GM12874 (cell line): ENCODE results near the gene SSNA1.

Experiments
- TF ChIP-seq, protein P1 (sequence below): IDR thresholded peaks from 2 replicates; pipeline ENCODE4 v1.5.1; 2011; ENCODE audit warnings: low read depth, mild to moderate bottlenecking, control low read depth, low read length, moderate library complexity; ENCODE audit not compliant: insufficient read depth

SSNA1 gene

DNA sequence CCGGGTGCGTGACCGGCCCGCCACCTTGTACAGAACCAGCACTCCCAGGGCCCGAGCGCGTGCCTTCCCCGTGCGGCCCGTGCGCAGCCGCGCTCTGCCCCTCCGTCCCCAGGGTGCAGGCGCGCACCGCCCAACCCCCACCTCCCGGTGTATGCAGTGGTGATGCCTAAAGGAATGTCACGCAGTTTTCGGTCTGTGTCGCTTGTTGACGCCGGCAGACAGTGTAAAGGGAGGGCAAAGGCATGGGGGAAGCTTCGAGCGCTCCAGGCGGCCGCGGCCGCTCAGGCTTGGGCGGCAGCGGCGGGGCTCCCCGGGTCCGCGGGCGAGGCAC is 19.9 kb upstream of the SSNA1 start:
- TF ChIP-seq, protein P1, sequence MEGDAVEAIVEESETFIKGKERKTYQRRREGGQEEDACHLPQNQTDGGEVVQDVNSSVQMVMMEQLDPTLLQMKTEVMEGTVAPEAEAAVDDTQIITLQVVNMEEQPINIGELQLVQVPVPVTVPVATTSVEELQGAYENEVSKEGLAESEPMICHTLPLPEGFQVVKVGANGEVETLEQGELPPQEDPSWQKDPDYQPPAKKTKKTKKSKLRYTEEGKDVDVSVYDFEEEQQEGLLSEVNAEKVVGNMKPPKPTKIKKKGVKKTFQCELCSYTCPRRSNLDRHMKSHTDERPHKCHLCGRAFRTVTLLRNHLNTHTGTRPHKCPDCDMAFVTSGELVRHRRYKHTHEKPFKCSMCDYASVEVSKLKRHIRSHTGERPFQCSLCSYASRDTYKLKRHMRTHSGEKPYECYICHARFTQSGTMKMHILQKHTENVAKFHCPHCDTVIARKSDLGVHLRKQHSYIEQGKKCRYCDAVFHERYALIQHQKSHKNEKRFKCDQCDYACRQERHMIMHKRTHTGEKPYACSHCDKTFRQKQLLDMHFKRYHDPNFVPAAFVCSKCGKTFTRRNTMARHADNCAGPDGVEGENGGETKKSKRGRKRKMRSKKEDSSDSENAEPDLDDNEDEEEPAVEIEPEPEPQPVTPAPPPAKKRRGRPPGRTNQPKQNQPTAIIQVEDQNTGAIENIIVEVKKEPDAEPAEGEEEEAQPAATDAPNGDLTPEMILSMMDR = no peak

DNA sequence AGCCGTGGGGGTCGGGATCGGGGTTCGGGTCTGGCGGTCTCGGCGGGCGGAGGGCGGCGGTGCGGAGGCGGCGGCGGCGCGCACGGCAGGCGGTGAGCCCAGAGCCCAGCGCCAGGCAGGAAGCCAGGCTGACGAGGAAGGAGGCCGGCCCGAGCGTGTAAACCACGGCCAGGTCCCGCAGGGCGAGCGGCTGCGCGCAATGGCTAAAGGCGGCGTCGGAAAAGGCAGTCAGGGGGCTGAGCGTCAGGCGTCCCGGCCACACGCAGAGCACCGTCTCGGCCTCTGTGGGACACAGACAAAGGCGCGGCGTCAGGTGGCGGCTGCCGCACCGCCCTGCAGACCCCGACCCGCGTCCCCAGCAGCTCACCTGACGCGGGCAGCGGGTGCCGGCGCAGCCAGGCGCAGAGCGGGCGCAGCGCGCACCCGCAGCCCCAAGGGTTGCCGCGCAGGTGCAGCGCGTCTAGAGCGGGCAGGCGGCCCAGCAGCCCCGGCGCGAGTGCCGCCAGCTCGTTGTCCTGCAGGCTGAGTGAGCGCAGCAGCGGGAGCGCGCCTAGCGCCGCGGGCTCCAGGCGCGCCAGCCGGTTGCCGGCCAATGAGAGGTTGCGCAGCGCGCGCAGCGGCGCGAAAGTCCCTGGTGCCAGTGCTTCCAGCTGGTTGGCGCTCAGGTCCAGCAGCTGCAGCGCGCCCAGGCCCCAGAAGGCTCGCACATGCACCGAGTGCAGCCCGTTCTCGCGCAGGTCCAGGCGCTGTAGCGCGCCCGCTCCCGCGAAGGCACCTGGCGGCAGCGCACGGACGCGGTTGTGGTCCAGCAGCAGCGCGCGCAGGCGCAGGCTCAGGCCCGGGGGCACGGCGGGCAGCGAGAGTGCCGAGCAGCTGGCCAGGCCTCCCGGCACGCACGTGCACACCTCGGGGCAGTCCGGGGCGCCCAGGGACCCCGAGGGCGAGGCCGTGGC is 19.3 kb upstream of the SSNA1 start:
- TF ChIP-seq, protein P1 = no peak

DNA sequence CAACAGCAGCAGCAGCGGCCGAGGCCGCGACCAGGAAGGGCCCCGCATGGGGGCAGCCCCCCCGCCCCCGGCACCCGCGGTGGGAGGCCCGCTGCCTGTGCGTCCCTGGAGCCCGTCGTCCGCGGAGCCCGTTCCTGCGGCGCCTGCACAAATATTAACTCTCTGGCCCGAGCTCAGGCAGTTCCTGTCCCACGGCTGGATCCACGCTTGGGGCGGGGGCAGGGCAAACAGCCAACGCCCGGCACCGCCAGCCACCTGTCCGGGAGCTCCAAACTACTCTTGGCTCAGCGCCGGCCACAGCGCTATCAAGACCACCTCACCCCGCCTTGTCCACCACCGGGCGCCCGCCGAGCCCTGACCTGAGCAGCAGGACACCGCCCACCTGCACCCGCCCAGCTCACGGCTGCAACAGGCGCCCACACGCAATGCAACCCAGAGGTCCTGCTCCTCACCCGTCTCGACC is 18.5 kb upstream of the SSNA1 start, which contains the start of gene LRRC26:
Gene LRRC26, minus strand, starts transcription at position 156 of the 463 bp plus-strand sequence. Its CDS starts 108 bp downstream, at position 48.
- TF ChIP-seq, protein P1 = no peak

DNA sequence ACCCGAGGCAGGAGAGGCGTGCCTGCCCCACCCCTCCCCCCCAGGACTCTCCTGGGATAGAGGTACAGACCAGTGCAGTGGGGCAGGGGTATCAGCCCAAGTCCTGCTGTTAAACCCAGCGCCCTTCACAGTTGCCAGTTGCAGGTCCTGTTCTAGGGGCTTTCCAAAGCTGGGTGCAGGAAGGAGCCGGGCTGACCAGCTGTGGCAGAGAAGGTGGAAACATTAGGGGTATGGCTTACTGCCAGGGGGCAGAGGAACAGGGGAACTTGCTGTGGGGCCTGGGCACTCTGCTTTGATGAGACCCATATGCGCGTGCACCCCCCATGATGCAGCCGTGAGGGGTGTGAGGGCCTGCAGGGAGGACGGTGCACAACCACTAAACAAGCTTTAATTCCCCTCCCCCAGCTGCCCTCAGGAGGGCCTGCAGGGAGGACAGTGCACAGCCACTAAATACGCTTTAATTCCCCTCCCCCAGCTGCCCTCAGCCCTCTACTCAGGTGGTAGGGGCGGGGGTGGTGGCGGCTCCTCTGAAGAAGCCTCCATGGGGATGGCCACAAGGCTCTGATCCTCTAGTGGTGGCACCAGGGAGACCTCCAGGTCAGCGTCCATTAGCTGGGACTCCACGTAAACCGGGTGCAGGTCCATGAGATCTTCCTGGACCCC is 17.9 kb upstream of the SSNA1 start:
- TF ChIP-seq, protein P1 = no peak

DNA sequence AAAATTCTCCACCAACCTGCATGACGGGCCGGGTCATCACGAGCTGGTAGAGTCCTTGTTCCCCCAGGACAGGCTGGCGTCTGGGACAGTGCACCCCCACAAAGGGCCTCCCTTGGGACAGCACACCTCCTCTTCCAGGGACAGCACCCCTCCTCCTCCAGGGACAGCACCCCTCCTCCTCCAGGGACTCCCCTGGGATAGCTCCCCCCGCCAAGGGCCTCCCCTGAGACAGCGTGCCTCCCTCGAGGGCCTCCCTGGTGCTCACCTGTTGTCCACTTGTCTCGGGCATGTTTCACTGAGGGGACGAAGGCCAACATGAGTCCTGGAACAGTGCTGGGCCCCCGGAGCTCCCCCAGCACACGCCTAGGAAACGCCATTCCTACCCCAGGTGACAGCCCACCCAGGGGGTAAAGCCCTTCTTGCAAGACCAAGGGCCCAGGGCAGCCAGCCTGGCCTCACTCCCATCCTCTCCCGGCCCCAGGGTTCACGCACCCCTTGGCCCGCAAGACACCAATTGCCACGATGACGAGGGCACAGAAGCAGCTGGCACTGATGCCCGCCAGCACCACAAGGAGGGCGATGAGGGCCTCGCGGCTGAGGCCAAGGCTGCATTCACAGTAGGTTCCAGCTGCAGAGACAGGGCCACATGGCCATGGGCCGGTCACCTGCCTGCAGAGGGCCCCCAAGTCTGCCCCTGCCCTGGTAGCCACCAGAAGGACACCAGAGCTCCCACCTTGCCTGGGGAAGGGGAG is 17.2 kb upstream of the SSNA1 start:
- TF ChIP-seq, protein P1 = no peak

DNA sequence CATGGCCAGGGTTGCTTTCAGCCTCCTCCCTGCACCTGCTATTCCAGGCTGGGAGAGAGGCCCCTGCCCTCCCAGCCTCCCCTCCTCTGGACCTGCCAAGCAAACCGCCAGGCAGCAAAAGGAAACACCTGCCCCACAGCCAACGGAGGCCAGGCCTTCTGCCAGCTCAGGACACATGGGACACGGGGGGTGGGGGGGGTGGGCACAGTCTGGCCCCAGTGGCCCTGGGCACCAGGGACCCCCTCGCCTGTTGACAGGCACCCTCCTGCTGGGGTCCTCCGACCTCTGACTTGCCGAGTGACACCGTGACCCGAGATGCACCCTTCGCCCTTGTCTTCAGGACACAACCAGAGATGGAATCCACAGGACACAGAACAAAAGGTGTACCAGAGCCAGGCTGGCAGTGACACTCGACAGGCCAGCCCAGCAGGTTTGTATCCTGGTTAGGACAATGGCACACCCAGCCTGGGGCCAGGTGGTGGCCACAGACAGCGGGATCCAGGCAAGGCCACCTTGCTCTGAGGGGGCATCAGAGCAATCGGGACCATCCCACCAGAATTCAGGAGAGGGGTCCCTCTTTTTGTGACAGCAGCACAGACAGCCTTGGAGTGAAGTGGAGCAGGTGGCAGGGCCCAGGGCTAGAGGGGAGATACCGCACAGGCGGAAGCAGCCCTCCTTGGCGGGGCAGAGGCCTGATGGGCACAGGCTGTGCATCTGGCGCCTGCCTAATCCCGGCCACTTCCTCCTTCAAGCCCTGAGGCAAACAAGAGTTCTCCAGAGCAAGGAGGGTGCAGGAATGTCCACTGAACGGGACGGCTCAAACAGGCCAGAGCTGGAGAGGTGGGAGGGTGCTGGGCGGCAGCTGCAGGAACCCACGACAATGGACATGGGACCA is 15.3 kb upstream of the SSNA1 start:
- TF ChIP-seq, protein P1 = no peak
